Tibial nerve (tissue), 4 donors: Measurements from ENCODE around the gene CCDC13. TPM values are rescaled to one million over a fixed set of nuclear protein-coding genes. Genes with fewer than 3 reads are reported as not detected.

ENCODE experiments used
- DNase-seq, 2 donors: peaks; one replicate each; pipeline ENCODE4 v3.0.0-alpha.2; 2019; ENCODE audit warnings: low spot score in 2 of 2
- H3K27ac ChIP-seq, 4 donors: fragments of 200-600 bp; sonication (generic) in 3 of 4; one replicate each; pipeline ENCODE4 v1.5.1; 2017 to 2019; ENCODE audit warnings: mild to moderate bottlenecking in 1 of 4
- H3K27me3 ChIP-seq, 2 donors: fragments of 200-600 bp; sonication (generic) in 1 of 2; one replicate each; pipeline versions ENCODE4 v1.5.1 to v1.6.0; 2017 to 2019
- H3K36me3 ChIP-seq, 3 donors: fragments of 200-600 bp; sonication (generic); one replicate each; pipeline ENCODE4 v1.5.1; 2018 to 2019
- H3K4me1 ChIP-seq, 4 donors: fragments of 200-600 bp; sonication (generic) in 3 of 4; one replicate each; pipeline ENCODE4 v1.5.1; 2017 to 2019
- H3K4me3 ChIP-seq, 4 donors: fragments of 200-600 bp; sonication (generic) in 3 of 4; one replicate each; pipeline ENCODE4 v1.5.1; 2017 to 2019; ENCODE audit warnings: mild to moderate bottlenecking in 1 of 4, moderate library complexity in 1 of 4
- H3K9me3 ChIP-seq, 4 donors: fragments of 200-600 bp; sonication (generic) in 3 of 4; one replicate each; pipeline ENCODE4 v1.5.1; 2017 to 2019
- CTCF ChIP-seq, 5 experiments: fragments of 200-600 bp in 3 of 5; fragments of 450-650 bp in 2 of 5; sonication (generic) in 3 of 5; IDR thresholded peaks; one replicate each; pipeline ENCODE4 v1.5.1; 2016 to 2019; ENCODE audit warnings: antibody characterized with exemption in 5 of 5, mild to moderate bottlenecking in 3 of 5, moderate library complexity in 2 of 5
- EP300 ChIP-seq, 2 donors: sonication (generic); formaldehyde crosslinking; IDR thresholded peaks; one replicate each; pipeline ENCODE4 v1.6.1; 2017; ENCODE audit warnings: antibody characterized with exemption in 2 of 2, mild to moderate bottlenecking in 1 of 2
- POLR2A ChIP-seq, 2 donors: fragments of 450-650 bp; IDR thresholded peaks; one replicate each; pipeline ENCODE4 v1.6.1; 2017; ENCODE audit warnings: antibody characterized with exemption in 2 of 2, mild to moderate bottlenecking in 2 of 2, moderate library complexity in 2 of 2
- WGBS, 2 donors: methylation state at CpG; one replicate each; pipeline ENCODE4 v1.1.5; 2018; 5-methylcytosine and 5-hydroxymethylcytosine counted together
- total RNA-seq, 4 donors: library from RNA; depleted of rRNA; stranded (reverse); fragments of >200 nt; gene quantifications; one replicate each; pipeline ENCODE4 v1.1.0, GENCODE V29; 2016

Gene CCDC13
- total RNA-seq, 4 donors from 2014 or later = 1.7 to 12.6 (median 2.0) TPM

DNA sequence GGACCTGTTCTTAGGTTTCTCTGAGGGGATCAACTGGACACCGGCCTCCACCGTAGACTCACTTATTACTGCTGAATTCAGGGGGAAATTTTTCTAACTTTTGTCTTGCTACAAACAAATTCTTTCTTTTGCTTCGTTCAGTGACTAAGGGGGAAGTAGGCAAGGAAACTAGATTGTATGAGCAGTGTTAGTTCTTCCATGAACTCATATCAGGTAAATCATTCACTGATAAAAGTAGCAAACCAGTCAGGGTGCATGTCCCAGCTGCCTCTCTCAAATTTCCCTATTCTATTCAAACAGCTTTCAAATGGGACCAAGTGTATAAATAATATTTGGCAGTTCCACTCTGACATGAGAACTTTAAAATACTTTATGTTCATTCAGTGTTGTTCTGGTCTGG is 7.3 kb upstream of the CCDC13 start:
- no peaks in the 10 kb centered on the region for H3K9me3 ChIP-seq
- peaks cover 0 to 21% (median 0%) of the 10 kb centered on the region in 3 donors for H3K36me3 ChIP-seq
- H3K27me3 ChIP-seq = no peaks in the 10 kb centered on the region
- peaks cover 0 to 25% (median 0%) of the 10 kb centered on the region in 4 donors for H3K4me1 ChIP-seq
- H3K4me3 ChIP-seq = no peak overlapping the region
- peak overlapping the region; percentile 16 to 84 (median 62) for H3K27ac ChIP-seq
- DNase-seq = no peak
- 76 to 83% methylated on average over 3 of the region's 3 CpGs for WGBS, 2 donors
- no peak for TF ChIP-seq POLR2A (IDR thresholded peaks at IDR 0.05)
- TF ChIP-seq CTCF (IDR thresholded peaks at IDR 0.05) = no peak
- TF ChIP-seq EP300 (IDR thresholded peaks at IDR 0.05) = no peak

- Histone ChIP-seq H3K4me1 (peaks cover 0 to 28% (median 0%) of the 10 kb centered on the region in 4 donors), H3K27me3 (no peaks in the 10 kb centered on the region), H3K27ac (peak overlapping the region; percentile 45 to 84 (median 72)), H3K4me3 (no peak overlapping the region), H3K9me3 (no peaks in the 10 kb centered on the region), H3K36me3 (peaks cover 0 to 14% (median 0%) of the 10 kb centered on the region in 3 donors)
- 51 to 63% methylated on average over 2 of the region's 2 CpGs for WGBS, 2 donors
- DNase-seq = peak in 1 of 2 donors; percentile 60
- TF ChIP-seq EP300 (IDR thresholded peaks at IDR 0.05) = peak; percentile 25 to 77
- no peak for TF ChIP-seq POLR2A (IDR thresholded peaks at IDR 0.05)
Measured at GRCh38 chr3:42778644-42779043, 5.6 kb upstream of the CCDC13 start.

DNA sequence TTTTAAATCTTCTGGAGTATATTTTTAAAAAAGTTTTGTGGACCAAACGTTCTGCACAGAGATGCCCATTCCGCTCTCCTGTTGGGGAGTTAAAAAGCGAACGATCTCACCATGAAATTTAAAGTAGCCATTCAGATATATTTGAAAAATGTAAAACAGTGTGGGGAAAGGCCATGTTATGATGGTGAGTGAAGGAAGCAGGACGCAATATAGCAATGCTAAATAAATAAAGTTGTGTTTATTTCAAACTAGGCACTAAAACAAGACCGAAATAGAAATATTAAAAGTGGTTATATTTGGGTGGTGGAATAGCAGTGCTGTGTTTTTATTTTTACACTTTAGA is 327 bp upstream of the CCDC13 start:
- WGBS, 2 donors = 6 to 8% methylated on average over 6 of the region's 6 CpGs
- Histone ChIP-seq H3K4me3 (peak overlapping the region; percentile 30 to 60 (median 50)), H3K27ac (peak overlapping the region in 3 of 4 donors; percentile 55 to 84 (median 69)), H3K9me3 (peaks cover 0 to 3% (median 0%) of the 10 kb centered on the region in 4 donors), H3K36me3 (no peaks in the 10 kb centered on the region), H3K27me3 (no peaks in the 10 kb centered on the region), H3K4me1 (peaks cover 0 to 21% (median 4%) of the 10 kb centered on the region in 4 donors)
- TF ChIP-seq POLR2A (IDR thresholded peaks at IDR 0.05) = no peak
- no peak for TF ChIP-seq EP300 (IDR thresholded peaks at IDR 0.05)
- no peak for DNase-seq

DNA sequence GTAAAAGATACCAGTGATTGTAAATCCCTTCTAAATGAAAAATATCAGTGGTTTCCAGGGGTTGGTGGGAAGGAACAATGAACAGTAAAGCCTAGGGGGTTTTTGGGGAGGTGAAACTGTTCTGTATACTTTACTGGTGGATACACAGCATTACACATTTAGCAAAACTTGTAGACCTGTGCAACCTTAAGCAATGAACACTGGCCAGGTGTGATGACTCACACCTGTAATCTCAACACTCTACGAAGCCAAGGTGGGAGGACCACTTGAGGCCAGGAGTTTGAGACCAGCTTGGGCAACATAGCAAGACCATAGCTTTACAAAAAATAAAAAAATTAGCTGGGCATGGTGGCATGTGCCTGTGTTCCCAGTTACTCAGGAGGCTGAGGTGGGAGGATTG is 1.8 kb downstream of the CCDC13 start:
- no peak for TF ChIP-seq CTCF (IDR thresholded peaks at IDR 0.05)
- TF ChIP-seq POLR2A (IDR thresholded peaks at IDR 0.05) = no peak
- no peak for TF ChIP-seq EP300 (IDR thresholded peaks at IDR 0.05)
- H3K27ac ChIP-seq = no peak overlapping the region
- 80 to 96% methylated on average over 1 of the region's 1 CpG for WGBS, 2 donors
- no peak overlapping the region for H3K4me3 ChIP-seq
- DNase-seq = no peak
- H3K27me3 ChIP-seq = no peaks in the 10 kb centered on the region
- H3K9me3 ChIP-seq = peaks cover 0 to 3% (median 0%) of the 10 kb centered on the region in 4 donors
- H3K36me3 ChIP-seq = no peaks in the 10 kb centered on the region
- H3K4me1 ChIP-seq = peaks cover 0 to 13% (median 4%) of the 10 kb centered on the region in 4 donors

DNA sequence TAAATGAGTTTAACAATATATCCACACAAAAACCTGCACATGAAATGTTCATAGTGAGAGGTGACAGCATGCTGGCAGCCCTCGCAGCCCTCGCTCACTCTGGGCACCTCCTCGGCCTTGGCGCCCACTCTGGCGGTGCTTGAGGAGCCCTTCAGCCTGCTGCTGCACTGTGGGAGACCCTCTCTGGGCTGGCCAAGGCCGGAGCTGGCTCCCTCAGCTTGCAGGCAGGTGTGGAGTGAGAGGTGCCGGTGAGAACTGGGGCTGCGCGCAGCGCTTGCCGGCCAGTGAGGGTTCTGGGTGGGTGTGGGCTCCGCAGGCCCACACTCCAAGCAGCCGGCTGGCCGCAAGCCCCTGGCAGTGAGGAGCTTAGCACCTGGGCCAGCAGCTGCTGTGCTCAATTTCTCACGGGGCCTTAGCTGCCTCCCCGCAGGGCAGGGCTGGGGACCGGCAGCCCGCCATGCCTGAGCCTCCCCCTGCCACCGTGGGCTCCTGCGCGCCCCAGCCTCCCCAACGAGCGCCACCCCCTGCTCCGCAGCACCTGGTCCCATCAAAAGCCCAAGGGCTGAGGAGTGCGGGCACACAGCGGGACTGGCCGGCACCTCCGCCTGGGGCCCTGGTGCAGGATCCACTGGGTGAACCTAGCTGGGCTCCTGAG is 3.4 kb downstream of the CCDC13 start:
- no peaks in the 10 kb centered on the region for H3K36me3 ChIP-seq
- H3K9me3 ChIP-seq = peaks cover 0 to 3% (median 0%) of the 10 kb centered on the region in 4 donors
- DNase-seq = no peak
- TF ChIP-seq CTCF (IDR thresholded peaks at IDR 0.05) = no peak
- TF ChIP-seq POLR2A (IDR thresholded peaks at IDR 0.05) = no peak
- no peak for TF ChIP-seq EP300 (IDR thresholded peaks at IDR 0.05)
- H3K27me3 ChIP-seq = no peaks in the 10 kb centered on the region
- 85 to 96% methylated on average over 9 to 16 of the region's 28 CpGs for WGBS, 2 donors
- H3K4me1 ChIP-seq = peaks cover 0 to 13% (median 4%) of the 10 kb centered on the region in 4 donors
- H3K27ac ChIP-seq = no peak overlapping the region
- no peak overlapping the region for H3K4me3 ChIP-seq

- Histone ChIP-seq H3K36me3 (no peaks in the 10 kb centered on the region), H3K4me3 (no peak overlapping the region), H3K27ac (no peak overlapping the region), H3K27me3 (no peaks in the 10 kb centered on the region), H3K9me3 (peaks cover 0 to 2% (median 0%) of the 10 kb centered on the region in 4 donors), H3K4me1 (peaks cover 0 to 16% (median 6%) of the 10 kb centered on the region in 4 donors)
- no peak for DNase-seq
- TF ChIP-seq POLR2A (IDR thresholded peaks at IDR 0.05) = no peak
- TF ChIP-seq CTCF (IDR thresholded peaks at IDR 0.05) = no peak
- no peak for TF ChIP-seq EP300 (IDR thresholded peaks at IDR 0.05)
- WGBS, 2 donors = 53 to 60% methylated on average over 3 of the region's 3 CpGs
Measured at GRCh38 chr3:42764561-42765295, 8.3 kb downstream of the CCDC13 start.
